HG03103 (cell line): Measurements from ENCODE around the gene MTHFR.

ENCODE experiments used
- ATAC-seq: cut with Tn5 transposase; IDR thresholded peaks from one replicate; pipeline ENCODE4 v1.9.1; 2021; ENCODE audit warnings: low read depth; ENCODE audit not compliant: unreplicated experiment

MTHFR gene

DNA sequence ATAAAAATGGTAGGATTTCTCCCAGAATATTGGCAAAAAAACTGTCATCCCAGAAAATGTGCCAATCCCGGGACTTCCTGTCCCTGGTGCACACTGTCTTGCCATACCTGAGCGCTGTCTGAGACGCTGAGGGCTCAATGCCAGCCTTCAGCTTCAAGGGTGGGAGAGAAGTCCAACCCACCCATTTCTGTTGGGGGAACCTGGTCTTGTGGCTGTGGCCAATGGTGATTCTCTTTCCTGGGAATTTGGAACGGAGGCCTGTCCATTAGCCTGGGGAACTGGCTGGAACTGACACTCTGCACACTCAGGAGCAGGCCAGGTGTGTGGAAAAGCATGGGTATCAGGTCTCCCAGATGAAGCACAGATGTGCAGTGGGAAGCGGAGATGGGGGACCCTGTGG lies 6.7 kb downstream of the MTHFR start:
- no peak for ATAC-seq

DNA sequence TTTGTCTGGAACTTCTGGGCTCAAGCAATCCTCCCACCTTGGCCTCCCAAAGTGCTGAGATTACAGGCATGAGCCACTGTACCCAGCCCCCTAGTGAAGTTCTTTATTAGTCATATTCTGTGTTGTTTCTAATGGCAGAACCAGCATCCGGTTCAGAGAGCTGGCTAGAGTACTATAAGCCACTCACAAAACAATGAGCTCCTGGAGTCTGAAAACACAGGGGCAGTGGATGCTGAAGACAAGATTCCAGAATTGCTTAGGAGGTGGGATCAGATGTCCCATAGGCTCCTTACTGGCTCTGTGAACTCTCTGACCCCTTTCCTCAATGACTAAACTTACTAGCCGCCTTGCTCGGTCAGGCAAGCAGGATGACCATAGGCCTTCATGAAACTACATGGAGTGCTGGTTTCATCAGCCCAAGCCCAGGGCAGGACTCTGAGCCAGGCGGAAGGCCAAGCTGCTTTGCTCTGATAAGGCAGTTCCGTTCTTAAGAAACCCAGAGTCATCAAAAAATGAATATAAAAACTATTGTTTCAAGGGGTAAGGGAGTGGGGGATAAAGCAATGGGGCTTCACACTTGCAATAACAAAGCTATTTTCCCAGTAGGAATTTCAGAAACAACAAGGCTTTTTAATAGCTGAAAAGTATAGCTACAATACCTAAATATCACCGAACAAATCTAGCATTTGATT lies 8.1 kb downstream of the MTHFR start:
- ATAC-seq: no peak

DNA sequence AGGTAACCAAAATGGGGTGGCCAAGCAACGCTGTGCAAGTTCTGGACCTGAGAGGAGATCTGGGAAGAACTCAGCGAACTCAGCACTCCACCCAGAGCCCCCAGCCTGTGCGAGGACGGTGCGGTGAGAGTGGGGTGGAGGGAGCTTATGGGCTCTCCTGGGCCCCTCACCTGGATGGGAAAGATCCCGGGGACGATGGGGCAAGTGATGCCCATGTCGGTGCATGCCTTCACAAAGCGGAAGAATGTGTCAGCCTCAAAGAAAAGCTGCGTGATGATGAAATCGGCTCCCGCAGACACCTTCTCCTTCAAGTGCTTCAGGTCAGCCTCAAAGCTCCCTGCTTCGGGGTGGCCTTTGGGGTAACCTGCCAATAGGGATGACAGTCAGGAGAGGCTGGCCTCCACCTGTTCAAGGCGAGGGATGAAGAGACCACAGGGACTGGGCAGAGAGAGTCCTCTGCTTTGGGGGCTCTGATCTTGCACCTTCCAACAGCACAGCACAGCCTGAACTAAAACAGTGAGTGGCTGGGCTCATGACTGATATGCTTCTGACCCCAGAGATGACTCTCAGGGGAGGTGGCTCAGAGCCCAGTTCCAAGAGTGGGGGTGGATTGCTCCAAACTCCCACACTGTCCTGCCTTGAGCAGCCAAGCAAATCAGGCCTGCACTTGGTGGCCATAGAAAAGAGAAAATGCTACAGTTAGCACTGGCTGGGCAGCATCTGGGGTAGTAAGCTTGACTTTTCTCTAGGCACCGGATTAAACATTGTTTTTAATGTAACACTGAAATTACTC lies 9.5 kb downstream of the MTHFR start:
- no peak for ATAC-seq

DNA sequence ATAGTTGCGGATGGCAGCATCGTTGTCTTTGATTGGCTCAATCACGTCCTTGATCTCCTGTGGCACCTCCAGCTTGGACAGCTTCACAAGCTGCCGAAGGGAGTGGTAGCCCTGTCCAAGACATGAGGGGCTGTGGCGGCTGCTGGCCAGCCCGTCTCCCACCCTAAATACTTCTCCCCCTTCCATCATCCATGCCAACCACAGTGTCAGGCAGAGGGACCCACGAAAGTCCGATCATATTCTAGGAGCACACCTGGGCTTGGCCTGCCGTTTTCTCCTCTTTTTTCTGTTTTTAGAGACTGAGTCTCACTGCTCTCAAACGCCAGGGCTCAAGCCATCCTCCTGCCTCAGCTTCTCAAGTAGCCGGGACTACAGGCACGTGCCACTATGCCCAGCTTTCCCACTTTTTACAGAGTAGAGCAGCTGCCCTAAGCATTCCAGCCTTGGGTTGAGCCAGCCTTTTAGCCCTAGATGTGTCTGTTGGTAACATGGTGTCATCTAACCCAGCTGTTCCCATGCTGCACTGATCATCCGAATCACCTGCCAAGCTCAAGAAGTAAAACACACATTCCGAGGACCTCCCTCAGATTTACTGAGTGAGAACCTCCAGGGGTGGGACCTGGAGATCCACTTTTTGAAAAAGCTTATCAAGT lies 10.4 kb downstream of the MTHFR start:
- ATAC-seq: no peak

DNA sequence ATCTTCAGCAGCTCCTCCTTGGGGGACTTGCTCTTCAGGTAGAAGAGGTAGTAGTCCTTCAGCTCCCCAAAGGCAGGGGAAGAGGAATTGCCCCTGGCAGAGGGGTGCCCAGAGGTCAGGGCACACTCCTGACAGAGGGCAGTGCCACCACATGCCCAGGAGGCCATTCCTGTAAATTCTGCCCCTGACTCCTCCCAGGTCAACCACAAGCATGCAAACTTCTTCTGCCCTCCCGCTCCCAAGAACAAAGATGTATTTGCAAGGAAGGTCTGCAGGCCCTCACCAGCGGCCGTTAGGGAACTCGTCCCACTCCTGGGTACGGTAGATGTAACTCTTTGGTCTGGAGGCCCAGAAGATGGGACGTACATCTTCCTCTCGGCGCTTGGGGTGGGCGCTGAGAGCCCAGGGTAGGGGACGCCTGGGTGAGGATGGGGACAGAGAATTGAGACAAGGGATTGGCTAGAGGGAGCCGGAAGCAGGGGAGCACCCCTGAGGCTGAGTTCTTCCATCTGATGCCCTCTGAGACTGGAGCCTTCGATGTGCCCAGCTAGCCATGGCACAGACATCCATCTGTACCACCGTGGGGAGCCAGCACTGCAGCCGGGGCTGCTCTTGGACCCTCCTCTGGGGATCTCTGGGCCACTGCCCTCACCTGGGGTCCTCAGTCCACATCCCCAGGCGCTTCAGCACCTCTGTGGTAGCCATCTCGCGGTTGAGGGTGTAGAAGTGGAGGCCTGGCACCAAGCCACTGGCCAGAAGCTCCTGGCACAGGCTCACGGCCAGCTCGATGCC lies 11.1 kb downstream of the MTHFR start:
- no peak for ATAC-seq

DNA sequence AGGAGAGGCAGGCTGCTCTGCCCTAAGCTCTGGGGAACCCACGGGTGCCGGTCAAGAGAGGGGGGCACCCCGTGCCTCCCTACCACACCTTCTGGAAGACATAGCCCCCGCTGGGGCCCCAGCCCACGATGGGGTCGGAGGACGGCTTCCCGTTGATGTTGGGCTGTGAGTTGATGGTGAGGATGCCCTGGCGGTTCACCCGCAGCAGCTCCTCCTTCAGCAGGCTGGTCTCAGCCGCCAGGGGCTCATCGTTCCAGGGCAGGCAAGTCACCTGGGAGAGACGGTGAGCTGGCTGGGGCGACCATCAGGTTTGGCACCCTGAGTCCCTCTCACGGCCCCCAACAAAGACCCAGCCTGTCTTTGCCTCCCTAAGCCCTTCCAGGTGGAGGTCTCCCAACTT lies 11.9 kb downstream of the MTHFR start:
- no peak for ATAC-seq

DNA sequence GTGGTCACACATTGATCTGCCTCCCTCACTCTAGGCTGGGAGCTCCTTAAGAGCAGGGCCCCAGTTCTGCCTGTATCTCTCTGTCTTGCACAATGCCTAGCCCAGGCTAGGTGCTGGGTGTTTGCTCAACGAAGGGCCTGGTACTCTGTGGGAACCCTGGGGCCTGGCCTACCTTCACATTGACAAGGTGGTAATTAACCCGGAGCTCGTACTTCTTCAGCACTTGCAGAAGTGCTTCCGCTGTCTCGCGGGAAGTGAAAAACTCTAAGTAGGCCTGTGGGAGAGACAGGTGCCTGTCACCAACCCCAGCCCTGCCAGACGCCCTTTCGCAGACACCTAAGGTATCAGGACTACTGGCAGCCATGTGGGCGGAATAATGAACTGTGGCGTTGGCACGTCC lies 13.7 kb downstream of the MTHFR start:
- no peak for ATAC-seq

DNA sequence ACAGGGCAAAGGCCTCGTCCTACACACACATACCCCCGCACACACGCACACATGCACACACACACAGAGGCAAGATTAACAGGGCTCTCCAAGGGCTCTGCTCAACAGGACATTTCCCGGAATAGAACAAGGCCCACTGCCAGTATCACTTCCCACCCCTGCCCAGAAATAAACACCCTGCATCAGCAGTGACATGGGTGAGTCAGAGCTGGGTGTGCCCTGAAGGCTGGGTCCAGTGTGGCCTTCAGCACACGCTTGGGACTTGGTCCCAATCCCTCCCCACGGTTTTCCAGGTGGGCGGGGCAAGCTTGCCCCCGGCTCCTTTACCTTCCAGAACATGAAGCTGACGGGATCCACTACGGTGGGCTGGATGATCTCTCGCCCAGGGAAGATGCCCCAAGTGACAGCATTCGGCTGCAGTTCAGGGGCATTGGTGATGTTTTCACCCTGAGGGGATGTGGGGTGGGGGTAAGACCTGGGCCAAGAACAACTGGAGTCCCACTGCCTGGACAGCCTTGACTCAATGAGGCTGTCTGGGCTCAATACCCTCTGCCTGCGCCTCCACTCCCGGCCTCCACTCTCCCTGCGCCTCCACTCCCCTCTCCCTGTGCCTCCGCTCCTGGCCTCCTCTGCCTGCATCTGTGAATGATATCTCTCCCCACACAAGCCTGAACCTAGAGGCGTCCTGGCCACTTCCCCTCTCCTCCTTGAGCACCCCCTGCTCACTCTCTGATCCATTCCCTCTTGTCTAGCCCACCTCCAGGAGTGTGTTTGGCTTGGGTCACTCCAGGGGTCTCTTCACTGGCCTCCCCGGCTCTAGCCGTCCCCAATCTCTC lies 14.7 kb downstream of the MTHFR start:
- no peak for ATAC-seq

DNA sequence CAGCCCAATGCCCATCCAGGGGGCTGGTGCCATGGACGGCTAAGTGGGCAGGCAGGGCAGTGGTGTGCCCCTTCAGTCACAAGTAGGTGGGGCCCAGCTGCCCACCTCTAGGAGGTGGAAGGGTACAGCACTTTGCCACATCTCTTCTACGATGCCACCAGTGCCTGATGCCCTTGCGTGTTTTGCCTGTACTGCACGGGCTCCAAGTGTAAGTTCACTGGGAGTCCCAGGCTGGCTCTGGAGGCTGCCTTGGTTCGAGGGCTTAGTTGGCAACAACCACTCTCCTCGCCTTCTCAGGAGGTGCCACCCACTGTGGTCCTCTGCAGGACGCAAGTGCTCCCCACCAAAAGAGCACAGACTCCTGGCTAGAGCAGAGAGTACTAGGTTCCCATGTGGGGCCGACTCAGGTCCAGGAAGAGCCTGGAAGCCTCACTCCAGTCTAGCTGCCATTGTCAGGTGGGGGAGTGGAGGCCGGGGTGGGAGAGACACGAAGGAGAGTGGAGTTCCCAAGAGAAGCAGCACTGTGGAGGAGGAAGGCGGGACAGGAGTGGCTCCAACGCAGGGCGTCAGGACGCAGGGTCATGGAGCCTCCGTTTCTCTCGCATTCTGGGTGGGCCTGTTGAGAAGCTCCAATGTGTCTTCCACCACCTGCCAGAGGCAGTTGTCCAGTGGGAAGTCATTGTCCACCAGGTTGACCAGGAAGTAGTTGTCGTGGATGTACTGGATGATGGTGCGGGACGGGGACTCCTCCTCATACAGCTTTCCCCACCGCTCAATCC lies 15.5 kb downstream of the MTHFR start:
- ATAC-seq: no peak

DNA sequence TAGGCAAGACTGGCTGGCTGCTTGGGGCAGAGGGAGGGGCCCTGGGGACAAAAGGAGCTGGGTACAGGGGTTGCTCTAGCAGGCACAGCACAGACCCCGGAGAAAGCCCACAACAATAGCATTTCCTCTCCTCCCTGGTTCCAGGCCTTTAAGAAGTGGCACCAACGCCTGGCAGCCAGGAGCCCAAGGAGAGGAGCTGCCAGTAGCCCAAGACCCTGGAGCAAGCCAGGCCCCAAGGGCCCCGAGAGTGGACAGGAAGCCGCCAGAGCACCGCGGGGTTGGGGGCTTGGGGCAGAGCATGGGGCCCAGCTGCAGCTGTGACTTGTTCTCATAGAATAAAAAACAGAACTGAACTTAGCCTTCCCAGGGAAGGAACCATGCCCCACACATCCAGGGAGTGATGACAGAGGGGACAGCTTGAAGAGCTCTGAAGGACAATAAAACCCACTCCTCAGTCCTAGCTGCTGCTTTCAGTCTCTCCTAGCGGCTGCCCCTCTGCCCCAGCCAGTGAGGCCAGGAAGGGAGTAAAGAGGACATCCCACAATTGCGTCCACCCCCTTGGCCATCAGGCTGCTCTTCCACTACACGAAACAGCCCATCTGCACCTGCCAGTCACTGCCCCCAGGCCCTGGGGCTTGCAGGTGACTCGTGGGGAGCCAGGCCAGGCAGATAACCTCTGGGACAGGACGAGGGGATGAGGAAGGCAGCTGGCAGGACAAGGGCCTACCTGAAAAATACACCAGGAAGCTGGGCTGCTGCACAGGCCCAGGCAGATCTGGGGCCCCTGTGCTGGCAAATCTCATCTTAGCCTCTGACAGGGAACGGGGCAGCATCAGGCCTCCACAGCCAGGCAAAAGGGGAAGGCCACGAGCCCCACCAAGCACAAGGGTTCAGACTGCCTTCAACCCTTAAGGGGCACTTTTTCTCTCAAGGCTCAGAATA lies 16.4 kb downstream of the MTHFR start:
- ATAC-seq: no peak

DNA sequence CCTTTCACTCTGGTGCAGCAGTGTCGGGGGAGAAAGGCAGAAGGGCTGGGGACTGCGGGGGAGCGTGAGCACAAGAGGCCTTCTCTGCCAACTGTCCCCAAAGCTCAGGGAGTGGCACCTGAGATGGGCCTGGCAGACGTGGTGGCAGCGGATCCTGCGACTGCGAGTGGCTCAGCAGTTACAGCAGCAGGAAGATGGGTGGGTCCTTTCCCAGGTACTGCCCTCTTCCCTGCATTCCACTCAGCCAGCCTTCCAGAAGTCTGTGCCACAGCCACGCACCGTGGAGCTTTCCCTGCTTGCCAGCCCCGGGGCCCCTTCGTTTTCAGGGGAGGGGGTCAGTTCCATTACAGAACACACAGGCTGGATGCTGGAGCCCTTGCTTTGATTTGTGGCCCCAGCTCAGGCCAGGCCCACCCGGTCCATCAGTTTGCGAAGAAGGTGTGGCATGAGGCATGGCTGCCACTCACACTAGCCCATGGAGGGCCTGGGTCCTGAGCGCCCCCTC lies 17.2 kb downstream of the MTHFR start:
- no peak for ATAC-seq

DNA sequence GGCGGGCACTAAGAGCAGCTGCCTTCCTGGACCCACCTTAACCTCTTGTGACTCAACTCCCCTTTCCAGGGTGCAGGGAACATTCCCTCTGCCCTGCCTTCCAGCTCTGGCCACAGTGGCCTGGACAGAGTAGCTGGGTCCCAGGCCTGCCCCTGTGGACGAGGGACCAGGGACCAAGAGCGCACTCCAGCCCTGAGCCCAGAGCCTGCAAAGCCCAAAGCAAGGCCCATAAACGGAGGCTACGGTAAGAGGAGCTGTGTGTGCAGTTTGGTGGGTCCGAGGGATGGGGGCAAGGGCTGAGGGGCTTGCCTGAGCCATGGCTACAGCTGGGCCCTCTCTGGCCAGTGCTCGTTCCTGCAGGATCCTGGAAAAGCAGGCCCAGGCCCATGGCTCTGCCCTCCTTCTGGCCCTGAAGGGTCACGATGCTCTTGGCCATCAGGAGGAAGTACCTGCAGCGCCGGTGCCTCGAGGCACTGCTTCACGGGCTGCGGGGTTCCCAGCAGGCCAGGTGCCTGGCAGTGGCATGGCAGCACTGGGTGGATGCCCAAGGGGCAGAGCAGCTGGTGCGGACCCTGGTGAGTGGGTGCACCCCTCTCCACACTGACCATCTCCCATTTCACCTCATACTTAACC lies 17.8 kb downstream of the MTHFR start:
- no peak for ATAC-seq

DNA sequence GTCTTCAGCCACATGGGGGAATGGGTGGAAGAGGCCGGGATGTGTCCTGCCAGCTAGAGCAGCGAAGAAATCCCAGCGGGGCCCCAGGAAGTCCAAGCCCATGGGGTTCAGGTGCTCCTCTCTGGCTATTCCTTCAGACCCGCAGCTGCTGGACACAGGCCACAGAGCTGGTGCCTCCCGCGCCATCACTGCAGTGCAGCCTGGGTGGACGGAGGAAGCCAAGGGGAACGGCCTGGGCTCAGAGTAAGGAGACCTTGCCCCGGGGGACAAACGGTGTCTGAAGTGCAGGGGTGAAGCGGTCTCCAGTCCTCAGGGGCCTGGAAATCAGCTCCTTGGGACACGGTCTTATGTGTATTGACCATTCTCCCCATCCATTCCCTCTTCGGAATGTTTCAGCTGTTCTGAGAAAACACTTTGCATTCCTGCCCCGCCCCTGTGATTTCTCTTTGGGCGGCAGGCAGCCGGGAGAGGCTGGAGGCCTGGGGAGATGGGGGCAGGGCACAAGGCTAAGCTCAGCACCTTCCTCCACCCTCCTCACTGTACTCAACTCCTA lies 18.4 kb downstream of the MTHFR start:
- no peak for ATAC-seq

DNA sequence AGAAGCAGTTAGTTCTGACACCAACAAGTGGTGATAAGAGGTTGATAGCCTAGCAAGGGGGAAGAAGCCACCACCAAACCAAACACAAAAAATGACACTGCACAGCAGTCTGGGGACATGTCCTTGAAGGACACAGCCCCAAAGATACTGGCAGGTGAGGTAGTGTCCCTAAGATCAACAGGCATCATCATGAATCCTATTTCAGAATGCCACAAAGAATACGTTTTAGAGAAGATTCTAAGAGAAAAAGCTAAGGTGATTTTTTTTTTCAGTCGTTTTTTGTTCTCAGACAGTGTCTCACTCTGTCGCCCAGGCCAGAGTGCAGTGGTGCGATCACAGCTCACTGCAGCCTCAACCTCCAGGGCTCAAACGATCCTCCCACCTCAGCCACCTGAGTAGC lies 19.6 kb downstream of the MTHFR start:
- no peak for ATAC-seq

DNA sequence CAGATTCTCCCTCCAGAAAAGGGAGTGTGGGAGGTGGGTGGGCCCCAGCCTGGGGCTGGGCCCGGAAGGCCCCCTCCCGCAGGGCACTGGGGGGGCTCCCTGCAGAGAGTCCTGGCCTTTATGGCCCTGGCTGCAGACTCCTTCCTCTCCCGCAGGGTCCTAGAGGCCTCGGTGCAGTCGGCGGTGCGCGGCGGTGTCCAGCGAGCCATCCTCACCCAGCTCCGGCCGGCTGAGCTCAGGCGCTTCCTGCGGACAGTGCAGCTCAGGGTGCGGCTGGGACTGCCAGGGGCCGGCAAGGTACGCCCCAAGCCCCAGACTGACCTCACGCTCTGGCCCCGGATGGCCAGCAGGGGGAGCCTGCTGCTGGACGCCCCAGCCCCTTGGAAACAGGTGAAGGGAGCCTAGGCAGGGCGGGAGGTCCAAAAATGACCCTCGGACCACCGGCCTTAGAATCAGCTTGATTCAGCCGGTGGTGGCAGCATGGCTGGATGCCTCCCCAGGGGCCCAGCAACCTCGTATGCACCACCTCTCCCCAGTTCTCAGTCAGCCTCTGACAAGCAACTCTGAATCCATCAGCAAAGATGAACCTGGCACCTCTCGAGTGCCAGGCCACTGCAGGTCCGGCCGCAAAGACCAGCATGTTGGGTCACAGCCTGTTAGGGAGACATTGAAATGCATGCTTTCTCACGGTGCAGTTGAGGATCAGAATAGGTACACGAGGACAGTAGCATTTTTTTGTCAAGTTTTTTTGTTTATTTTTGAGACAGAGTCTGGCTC lies 20.6 kb downstream of the MTHFR start:
- no peak for ATAC-seq

DNA sequence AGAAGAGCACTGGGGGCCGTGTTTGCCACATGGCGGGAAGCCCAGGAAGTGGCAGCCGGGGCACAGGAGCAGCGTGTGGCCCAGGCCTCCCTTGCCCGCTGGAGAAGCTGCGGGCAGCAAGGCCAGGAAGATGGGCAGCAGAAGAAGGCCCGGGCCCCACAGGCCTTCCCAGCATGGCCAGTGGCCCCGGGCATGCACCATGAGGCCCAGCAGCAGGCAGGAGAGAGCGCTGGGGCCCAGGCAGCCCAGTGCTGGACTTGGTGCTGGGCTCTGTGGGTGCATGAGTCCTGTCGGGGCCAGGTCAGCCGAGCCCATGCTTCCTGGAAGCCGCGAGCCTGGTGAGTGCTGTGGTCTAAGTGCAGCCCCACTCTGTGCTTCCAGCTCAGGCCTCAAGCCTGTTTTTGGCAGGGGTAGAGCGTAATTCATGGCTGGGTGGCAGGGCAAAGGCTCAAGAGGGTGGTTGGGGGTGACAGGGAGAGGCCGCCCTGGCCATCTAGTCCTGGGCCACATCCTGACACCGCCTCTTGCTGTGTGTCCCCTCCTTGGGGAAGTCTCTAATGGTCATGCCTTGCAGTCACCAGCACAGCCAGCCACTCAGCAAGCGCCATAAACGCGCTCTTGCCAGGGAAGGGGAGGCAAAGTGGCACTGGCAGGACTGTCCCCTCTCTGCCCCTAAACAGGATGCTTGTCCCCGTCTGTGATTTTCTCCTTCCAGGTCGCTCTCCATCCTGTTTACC lies 21.3 kb downstream of the MTHFR start:
- ATAC-seq: no peak
